HG03139 (cell line): ENCODE measurements around the gene ARSB.
A peak's percentile ranks its signal among the peaks of the same experiment; 100 is the strongest.
"Not testable (repeated sequence)": the region's sequence is repeated elsewhere in the genome, so short reads cannot be mapped to it uniquely, and the experiment has no call there.

Source experiments
- ATAC-seq: cut with Tn5 transposase; IDR thresholded peaks from one replicate; pipeline ENCODE4 v1.9.1; 2021; ENCODE audit not compliant: unreplicated experiment

ARSB gene

GRCh38 chr5:78758169-78758839 lies 226.8 kb downstream of the ARSB start:
- peak; percentile 55 for ATAC-seq

- peak; percentile 41 for ATAC-seq
Observed at GRCh38 chr5:78757269-78758053, 227.6 kb downstream of the ARSB start.

GRCh38 chr5:78756858-78757257 lies 228.3 kb downstream of the ARSB start:
- no peak for ATAC-seq

- no peak for ATAC-seq
Observed at GRCh38 chr5:78755822-78756429, 229.2 kb downstream of the ARSB start.

- ATAC-seq = no peak
Observed at GRCh38 chr5:78754655-78755054, 230.5 kb downstream of the ARSB start.

GRCh38 chr5:78753093-78753531 lies 232.0 kb downstream of the ARSB start:
- ATAC-seq = no peak

DNA sequence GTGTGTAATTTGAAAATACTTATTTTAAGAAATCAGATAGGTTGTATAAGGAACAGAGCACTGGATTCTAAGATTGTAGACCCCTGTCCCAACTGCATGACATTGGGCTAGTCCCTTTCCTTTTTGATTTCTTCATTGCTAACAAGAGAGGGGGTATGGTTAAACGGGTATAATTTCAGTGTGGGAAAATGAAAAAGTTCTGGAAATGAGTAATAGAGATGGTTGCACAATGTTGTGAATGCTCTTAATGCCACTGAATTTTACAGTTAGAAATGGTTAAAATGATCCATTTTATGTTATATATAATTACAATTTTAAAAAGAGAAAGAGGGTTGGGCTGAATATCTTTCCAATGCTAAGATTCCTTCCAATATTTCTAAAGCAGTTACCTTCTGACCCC lies 233.2 kb downstream of the ARSB start:
- ATAC-seq = no peak

- ATAC-seq = no peak
Observed at GRCh38 chr5:78750281-78750680, 234.8 kb downstream of the ARSB start.

DNA sequence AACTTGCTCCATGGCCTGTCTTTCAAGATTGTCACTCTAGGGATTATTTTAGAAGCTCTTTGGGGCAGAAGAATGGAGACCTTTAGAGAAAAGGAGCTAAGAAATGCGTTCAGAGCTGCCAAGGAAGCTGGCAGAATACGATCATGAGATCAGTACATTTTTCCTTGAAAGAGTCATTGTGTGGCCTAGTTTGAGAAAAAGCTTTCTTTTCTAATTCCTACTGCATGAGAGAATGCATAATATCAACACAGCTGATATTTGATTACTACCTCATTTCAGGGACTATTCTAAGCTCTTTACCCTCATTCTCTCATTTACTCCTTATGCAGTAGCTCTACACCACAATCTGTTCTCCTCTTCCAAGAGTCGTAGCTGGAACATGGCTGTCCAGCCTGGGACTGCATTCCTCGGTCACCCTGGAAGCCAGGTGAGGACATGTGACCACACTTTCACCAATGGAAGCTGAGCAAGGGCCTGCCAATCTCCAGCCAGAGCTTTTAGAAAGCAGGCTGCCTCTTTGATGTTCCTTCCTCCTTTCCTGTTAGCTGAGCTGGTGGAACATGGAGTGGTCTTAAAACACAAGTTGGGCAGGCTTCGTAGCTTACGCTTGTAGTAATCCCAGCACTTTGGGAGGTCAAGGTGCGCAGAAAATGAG lies 237.3 kb downstream of the ARSB start:
- no peak for ATAC-seq

GRCh38 chr5:78747055-78747454 lies 238.1 kb downstream of the ARSB start:
- no peak for ATAC-seq

DNA sequence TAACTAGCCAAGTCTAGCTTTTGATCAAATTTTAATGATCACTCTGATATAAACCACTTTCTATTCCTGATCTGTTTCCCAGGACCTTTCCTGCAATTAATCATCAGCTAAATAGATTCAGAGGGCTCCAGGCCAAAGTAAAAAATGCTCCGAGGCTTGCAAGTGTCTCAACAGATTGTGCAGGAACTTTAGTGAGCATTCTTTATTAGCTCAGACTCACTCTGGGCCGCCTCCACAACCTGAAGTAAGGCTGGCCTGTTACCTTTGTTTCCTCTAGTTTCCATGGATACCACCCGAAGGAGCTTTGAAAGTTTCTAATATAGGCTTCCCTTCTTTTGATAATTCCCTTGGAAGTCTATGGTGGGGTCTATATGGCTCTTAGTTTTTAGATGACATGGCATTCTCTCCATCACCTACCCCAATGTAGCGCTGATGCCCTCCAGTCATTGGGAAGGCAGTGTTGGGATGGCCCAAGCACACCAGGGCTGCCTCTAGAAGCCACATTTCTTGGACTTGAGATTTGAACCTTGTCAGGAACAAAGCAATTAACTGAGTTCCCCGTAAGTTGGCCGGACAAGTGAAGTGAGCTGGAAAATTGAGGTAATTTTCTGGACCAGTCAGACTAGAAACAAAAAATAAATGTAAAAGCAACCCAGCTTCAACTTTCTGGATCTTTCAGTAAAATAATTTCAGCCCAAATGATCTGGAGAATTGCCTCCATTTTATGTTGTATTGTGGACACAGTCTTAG lies 238.9 kb downstream of the ARSB start:
- no peak for ATAC-seq

DNA sequence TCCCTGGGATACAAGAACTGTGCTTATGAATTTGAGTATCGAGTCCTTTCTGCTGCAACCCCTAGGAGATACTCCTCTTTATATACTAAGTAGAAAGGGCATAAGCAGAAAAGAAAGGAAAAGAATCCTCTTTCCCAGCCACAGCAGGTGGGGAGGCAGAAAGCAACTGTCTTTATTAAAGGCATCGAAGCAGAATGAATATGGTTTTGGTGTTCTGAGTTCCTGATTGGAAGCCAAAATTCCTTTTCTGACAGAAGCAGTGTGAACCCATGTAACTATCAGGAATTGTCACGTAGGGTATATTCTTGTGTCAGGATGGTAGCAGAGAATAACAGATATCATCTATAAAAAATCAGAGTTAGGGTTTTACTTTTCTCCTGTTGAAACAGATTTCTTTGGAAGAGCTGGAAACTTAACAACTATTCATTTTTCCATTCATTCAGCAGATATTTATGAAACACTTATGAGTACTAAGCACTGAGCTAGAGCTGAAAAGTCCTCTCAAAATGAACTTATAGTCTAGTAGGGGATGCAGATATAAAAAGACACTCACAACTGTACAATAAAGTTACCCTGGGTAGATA lies 240.1 kb downstream of the ARSB start:
- no peak for ATAC-seq

DNA sequence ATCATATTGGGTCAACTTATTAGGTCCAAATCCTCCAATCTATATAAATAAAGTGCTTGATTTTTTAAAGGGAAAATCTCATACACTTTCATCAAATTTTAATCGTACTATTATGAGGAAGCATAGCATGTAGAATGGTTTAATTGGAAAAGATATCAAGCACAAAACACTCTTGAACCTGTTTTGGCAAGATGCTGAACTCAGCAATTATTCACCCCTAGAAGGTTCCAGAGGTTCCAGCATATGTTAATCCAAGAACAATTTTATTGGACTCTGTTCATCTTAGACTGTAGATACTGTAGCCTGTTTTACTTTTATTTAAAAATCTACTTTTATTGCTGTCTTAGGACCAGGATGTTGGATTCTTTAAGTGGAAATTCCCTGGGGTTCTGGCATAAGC lies 244.1 kb downstream of the ARSB start:
- ATAC-seq = no peak

- ATAC-seq = no peak
Observed at GRCh38 chr5:78738693-78739300, 246.3 kb downstream of the ARSB start.

DNA sequence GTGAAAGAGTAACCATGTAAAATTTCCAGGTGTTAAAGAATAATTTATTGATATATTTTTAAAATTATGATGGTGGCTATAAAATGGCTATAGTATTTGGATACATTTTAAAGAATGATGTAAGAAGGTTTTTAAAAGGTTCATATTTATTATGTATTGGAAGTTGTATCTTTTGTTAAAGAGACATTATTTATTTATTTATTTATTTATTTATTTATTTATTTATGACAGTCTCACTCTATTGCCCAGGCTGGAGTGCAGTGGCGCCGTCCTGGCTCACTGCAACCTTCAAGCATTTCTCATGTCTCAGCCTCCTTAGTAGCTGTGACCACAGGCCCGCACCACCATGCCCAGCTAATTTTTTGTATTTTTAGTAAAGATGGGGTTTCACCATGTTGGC lies 247.0 kb downstream of the ARSB start:
- ATAC-seq = no peak

- no peak for ATAC-seq
Observed at GRCh38 chr5:78735834-78736463, 249.2 kb downstream of the ARSB start.

- ATAC-seq = no peak
Observed at GRCh38 chr5:78734950-78735349, 250.2 kb downstream of the ARSB start.

GRCh38 chr5:78734094-78734845 lies 250.8 kb downstream of the ARSB start:
- no peak for ATAC-seq

- ATAC-seq = not testable (repeated sequence)
Observed at GRCh38 chr5:78732721-78733120, 252.4 kb downstream of the ARSB start.
